Activated T-cell treated with anti-CD3 and anti-CD28 coated beads, Interleukin-2, amount 50 U/mL, for 4 hours (primary cell): Measurements from ENCODE around the gene ITPR3. TPM values are rescaled to one million over a fixed set of nuclear protein-coding genes. Genes with fewer than 3 reads are reported as not detected.

ENCODE experiments used
- ATAC-seq, 2 donors: fragments of 200-7000 bp; cut with Tn5 transposase; one replicate each; pipeline ENCODE4 v1.10.0; 2021
- DNase-seq: peaks from one replicate; pipeline ENCODE4 v3.0.0-alpha.2; 2020
- H3K27me3 Mint-ChIP-seq: one replicate; pipeline ENCODE4 v1.8.0; 2021; ENCODE audit warnings: low read depth, mixed read lengths
- H3K36me3 Mint-ChIP-seq: one replicate; pipeline ENCODE4 v1.8.0; 2022; ENCODE audit warnings: mixed read lengths; ENCODE audit not compliant: insufficient read depth
- H3K4me1 Mint-ChIP-seq: one replicate; pipeline ENCODE4 v1.8.0; 2021; ENCODE audit warnings: low read depth, mixed read lengths
- H3K4me3 Mint-ChIP-seq: one replicate; pipeline ENCODE4 v1.8.0; 2021; ENCODE audit warnings: mild to moderate bottlenecking, moderate library complexity, mixed read lengths
- H3K9me3 Mint-ChIP-seq: one replicate; pipeline ENCODE4 v1.8.0; 2021; ENCODE audit warnings: mixed read lengths
- total RNA-seq, 3 donors: library from RNA; stranded (reverse); gene quantifications; one replicate each; pipeline ENCODE4 v1.2.1, GENCODE V29; 2021

Gene ITPR3
- total RNA-seq, 3 donors from 2014 or later: 34.6 to 37.2 (median 35.5) TPM

DNA sequence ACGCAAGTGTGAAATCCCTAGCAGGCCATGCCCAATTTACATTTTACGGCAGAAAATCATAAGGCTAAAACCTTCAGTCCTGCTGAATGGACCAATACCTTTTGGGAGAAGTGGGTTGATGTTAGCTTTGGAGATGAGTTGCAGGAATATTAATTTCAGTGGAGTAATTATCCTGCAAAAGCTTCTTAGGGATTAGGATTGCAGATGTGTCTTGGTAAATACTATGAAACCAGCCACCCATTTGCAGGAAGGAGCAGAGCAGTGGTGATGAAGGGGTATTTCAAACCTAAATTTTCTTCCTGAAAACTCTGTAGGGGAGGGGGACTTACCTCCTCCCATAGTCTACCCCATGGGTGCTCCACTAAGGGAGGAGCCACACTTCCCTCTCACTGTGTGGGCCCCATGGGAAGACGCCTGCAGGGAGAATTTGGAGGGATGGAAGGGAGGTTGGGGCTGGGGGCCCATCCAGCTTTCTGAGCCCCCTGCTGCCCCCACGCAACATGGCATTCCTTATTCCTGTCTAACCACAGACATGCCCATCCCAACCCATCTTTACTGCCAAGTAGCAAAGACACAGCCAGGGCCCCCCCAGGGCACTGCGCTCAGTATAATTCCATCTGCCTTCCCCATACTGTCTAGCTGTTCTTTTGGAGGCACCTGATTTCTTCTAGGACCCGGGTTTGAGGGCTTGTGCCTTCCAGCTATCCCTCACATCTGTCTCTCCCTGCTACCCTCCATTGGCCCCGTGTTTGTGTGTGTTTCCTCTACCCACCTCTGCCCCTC, 105.0 kb downstream of the ITPR3 start:
- DNase-seq (no peak), ATAC-seq (no peak)
- H3K36me3 Mint-ChIP-seq: no peaks in the 10 kb centered on the region
- H3K4me3 Mint-ChIP-seq: no peak overlapping the region
- no peaks in the 10 kb centered on the region for H3K9me3 Mint-ChIP-seq
- peaks cover 3% of the 10 kb centered on the region for H3K27me3 Mint-ChIP-seq
- peaks cover 18% of the 10 kb centered on the region for H3K4me1 Mint-ChIP-seq

DNA sequence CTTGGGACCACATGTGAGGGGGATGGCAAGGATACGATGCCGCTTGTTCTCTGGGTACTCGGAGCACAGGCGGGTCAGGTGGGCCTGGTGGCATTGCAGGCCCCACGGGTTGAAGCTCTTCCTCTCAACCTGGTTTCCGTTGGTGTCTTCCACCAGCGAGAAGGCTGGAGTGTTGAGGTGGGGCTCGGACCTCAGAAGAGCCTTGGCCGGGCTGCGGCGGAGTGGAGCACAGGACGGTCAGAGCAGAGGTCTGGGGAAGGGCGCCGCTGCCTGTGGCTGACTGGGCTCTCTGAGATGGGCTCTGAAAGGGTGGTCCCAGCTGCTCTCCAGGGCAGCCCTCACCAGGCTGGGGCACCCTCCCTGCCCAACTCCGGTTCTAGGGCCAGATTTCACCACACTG, 105.6 kb downstream of the ITPR3 start:
- ATAC-seq: no peak

DNA sequence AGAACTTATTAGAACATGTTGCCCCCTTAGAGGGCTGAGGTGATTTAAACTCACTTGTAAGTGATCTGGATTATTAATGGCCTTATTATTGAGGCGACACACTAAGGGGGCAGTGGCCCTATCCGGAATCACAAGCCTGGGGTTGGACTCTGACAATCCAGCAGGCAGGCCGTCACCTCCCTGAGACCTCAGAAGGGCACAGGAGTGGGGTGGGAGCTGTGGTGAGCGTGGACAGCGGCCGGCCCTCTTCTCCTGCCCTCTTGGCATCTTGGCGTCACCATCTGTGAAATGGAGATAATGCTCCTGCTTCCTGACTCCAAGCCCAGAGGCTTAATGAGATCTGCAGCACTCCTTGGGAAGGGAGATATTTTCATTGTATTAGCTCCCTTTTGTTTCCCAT, 106.0 kb downstream of the ITPR3 start:
- Mint-ChIP-seq H3K36me3 (no peaks in the 10 kb centered on the region), H3K4me1 (peaks cover 18% of the 10 kb centered on the region), H3K4me3 (no peak overlapping the region), H3K9me3 (no peaks in the 10 kb centered on the region), H3K27me3 (peaks cover 5% of the 10 kb centered on the region)
- ATAC-seq (no peak), DNase-seq (no peak)

More for the DNA sequence above, 105.6 kb downstream of the ITPR3 start:
- H3K36me3 Mint-ChIP-seq: no peaks in the 10 kb centered on the region
- no peaks in the 10 kb centered on the region for H3K9me3 Mint-ChIP-seq
- peaks cover 5% of the 10 kb centered on the region for H3K27me3 Mint-ChIP-seq
- no peak overlapping the region for H3K4me3 Mint-ChIP-seq
- DNase-seq: no peak
- H3K4me1 Mint-ChIP-seq: peaks cover 18% of the 10 kb centered on the region

DNA sequence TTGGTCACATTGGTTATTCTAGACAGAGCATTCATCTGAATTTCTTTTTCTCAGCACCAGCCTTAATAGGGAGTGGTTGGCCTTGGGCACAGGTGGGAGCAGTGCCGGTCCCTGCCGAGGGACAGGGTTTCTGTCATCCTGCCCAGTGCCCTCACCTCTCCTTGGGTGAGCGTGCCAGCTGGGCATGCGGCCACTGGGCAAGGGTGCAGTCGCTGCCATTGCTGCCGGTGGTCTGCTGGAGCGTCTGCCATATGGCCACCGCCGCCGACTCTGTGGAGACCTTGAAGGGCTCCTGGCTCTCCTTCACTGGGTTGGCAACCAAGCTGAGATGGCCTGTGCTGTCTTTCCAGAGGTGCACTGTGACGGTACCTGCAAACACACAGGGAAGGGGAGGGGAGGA, 106.8 kb downstream of the ITPR3 start:
- Mint-ChIP-seq H3K4me1 (peaks cover 18% of the 10 kb centered on the region), H3K27me3 (peaks cover 5% of the 10 kb centered on the region), H3K36me3 (no peaks in the 10 kb centered on the region), H3K9me3 (no peaks in the 10 kb centered on the region), H3K4me3 (no peak overlapping the region)
- ATAC-seq (no peak), DNase-seq (no peak)

DNA sequence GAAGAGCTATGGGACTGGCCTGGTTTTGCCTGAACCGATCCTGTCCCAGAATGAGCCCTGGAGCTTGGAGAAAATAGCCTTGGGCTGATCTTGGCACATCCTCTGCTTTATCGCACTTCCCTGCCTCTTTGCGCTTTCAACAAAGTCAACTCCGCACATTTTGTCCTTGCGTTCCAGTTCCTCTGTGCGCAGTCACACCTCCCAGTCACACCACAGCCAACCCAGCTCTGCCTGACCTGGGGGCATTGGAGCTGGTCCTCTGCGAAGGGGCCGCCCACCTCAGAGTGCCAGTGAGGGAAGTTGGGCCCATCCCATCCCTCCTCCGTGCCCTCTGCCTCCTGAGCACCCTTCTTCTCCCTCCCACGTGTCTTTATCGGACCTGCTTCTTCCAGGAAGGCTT, 107.3 kb downstream of the ITPR3 start:
- Mint-ChIP-seq H3K27me3 (peaks cover 5% of the 10 kb centered on the region), H3K9me3 (no peaks in the 10 kb centered on the region), H3K36me3 (no peaks in the 10 kb centered on the region), H3K4me3 (no peak overlapping the region), H3K4me1 (peaks cover 17% of the 10 kb centered on the region)
- ATAC-seq: no peak
- no peak for DNase-seq

DNA sequence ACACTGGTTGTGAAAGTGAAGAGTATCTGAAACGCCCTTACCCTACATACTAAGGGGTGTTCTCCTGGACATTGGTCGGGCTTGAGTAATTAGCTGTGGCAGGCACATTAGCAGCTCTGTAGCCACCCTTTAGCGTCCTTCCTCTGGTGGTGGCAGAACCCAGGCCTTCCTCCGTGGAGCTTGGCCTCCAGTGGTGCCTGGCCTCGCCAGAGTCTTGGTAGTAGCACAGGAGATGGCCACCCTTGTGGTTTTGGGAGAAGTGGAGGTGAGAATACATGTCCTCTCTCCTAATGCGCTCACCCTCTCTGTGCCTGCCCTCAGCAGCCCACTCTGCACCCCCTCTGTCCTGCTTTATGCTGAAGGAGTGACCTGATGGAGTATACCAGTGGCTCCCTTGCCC, 107.9 kb downstream of the ITPR3 start:
- no peaks in the 10 kb centered on the region for H3K36me3 Mint-ChIP-seq
- no peak for DNase-seq
- H3K27me3 Mint-ChIP-seq: peaks cover 3% of the 10 kb centered on the region
- H3K4me1 Mint-ChIP-seq: peaks cover 11% of the 10 kb centered on the region
- H3K4me3 Mint-ChIP-seq: no peak overlapping the region
- no peaks in the 10 kb centered on the region for H3K9me3 Mint-ChIP-seq
- ATAC-seq: no peak

DNA sequence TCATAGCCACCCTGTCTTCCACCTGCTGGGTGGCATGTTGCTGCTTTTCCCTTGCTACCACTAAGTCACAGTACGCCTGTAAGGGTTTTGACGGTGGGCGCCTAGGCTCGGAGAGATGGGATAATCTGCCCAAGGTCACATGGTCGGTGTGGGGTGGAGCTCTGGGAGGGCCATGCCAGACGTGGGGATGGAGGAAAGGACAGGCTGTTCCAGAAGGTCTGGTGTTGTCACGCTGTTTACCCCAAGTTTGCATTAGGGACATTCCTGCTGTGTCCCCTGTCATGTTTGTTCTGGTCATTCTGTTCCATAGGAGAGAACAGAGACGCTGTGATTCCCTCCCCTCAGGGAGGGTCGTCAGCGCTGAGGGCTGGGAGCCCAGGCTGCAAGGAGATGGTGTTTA, 109.5 kb downstream of the ITPR3 start:
- no peak for DNase-seq
- Mint-ChIP-seq H3K4me3 (no peak overlapping the region), H3K36me3 (no peaks in the 10 kb centered on the region), H3K4me1 (no peaks in the 10 kb centered on the region), H3K27me3 (peaks cover 3% of the 10 kb centered on the region), H3K9me3 (no peaks in the 10 kb centered on the region)
- no peak for ATAC-seq

DNA sequence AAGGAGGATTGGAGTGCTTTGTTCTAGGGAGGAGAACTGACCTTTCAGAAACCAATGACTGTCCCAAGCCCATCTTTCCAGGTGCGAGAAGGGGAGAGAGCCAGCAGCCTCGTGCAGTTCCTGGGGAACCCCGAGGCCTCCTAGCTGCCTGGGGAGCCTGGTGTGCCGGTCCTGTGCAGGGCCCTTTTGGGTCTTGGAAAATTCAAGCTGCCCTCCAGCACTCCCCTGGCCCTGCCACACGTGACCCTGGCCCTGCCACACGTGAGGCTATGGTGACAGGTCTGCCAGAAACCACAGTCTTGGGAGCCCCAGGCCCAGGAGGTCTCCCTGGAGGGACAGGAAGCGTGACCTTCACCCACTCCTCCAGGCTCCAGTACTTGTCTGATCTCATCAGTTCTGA, 109.9 kb downstream of the ITPR3 start:
- no peaks in the 10 kb centered on the region for H3K36me3 Mint-ChIP-seq
- DNase-seq: no peak
- no peak for ATAC-seq
- H3K9me3 Mint-ChIP-seq: no peaks in the 10 kb centered on the region
- H3K27me3 Mint-ChIP-seq: peaks cover 3% of the 10 kb centered on the region
- H3K4me3 Mint-ChIP-seq: no peak overlapping the region
- H3K4me1 Mint-ChIP-seq: no peaks in the 10 kb centered on the region

DNA sequence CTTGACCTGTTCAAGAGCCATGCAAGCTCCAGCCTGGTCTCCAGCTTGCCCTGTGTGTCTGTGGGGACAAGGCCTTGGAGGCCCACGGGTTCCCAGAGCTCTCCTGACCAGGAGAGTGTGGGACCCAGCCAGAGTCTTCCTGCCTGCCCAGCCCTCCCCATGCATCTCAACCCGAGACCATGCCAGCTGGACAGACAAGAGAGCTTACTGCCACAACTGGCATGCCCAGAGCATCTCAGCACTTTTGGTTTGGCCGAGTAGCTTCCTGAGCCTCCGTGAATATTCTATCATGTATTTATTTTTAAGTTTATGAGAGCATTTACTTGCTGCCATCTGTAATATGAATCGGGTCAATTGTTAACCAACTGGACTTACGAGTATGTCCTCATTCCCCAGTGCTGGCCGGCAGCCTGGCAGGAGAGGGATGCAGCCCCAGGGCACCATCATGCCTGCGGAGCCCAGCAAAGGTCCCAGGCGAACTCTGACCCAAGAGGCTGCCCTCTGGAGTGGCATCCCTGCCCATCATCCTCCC, 110.7 kb downstream of the ITPR3 start:
- Mint-ChIP-seq H3K36me3 (no peaks in the 10 kb centered on the region), H3K9me3 (no peaks in the 10 kb centered on the region), H3K27me3 (peaks cover 3% of the 10 kb centered on the region), H3K4me1 (no peaks in the 10 kb centered on the region), H3K4me3 (no peak overlapping the region)
- DNase-seq (no peak), ATAC-seq (no peak)

DNA sequence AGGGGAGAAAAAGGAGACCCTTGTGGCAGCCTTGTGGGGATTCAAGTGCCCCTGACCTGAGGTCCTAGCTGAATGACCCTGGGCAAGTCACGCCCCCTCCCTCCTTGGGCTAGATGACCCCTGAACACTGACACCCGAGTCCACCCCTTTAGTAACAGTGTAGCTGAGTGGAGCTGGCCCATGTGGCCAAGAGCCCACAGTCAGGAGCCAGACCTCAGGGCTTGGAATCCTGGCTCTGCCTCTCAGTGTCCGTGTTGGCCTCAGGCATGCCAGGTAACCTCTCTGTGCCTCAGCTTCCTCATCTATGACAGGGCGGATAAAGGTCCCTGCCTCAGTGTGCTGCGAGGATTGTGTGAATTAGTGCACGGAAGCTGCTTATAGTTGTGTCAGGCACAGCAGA, 111.3 kb downstream of the ITPR3 start:
- Mint-ChIP-seq H3K36me3 (no peaks in the 10 kb centered on the region), H3K4me3 (no peak overlapping the region), H3K27me3 (peaks cover 3% of the 10 kb centered on the region), H3K9me3 (no peaks in the 10 kb centered on the region), H3K4me1 (no peaks in the 10 kb centered on the region)
- ATAC-seq (no peak), DNase-seq (no peak)

DNA sequence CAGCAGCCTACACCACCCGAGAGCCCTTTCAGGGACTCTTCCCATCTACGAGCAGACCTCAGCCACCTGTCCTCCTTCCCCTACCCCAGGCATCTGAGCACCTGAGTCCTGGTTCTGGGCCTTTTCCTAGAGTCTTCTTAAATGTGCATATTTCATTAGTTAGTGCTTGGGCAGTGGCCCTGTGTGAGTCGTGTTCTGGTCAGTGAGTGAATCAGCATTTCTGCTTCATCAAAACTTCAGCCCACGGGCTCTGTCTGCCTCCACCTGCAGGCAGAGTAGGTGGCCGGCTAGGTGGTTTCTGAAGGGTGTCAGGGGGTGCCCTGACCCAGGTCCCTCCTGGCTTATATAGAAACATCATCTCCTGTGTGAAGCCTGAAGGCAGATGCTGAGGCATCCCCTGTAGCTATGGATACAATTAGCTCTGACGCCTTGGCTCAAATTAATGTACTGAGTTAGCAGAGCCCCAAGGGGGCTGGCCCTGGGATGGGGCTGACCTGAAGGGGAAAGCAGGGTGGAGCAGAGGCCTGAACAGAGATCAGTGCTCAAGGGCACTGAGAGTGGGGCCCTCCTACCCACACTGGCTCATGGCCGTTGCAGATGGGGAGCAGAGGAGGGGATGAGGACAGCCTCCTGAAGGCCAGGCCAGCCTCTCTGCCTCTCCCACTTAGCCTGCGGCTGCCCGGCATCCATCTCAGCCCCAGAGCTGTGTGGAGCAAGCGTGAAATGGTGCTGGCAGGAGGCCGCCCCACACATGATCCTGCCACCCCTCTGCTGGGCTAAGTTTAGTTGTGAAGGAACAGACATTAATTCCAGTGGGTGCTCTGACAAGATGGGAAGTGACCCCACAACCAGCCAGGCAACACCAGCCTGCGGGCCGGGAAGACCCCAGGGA, 111.9 kb downstream of the ITPR3 start:
- Mint-ChIP-seq H3K4me3 (no peak overlapping the region), H3K9me3 (no peaks in the 10 kb centered on the region), H3K36me3 (no peaks in the 10 kb centered on the region), H3K27me3 (peaks cover 3% of the 10 kb centered on the region), H3K4me1 (no peaks in the 10 kb centered on the region)
- no peak for DNase-seq
- no peak for ATAC-seq

DNA sequence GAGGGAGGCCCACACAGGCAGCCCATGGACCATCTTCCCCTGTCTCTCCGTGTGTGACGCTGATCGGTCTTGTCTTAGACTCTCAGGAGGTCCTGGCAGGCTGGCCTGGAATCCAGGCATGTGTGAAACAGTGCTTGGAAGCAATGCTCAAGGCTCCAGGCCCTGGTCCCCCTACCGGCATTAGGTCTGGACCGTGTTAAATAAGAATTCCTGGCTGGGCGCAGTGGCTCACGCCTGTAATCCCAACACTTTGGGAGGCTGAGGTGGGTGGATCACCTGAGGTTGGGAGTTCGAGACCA, 112.5 kb downstream of the ITPR3 start:
- DNase-seq (no peak), ATAC-seq (no peak)
- Mint-ChIP-seq H3K27me3 (peaks cover 3% of the 10 kb centered on the region), H3K36me3 (no peaks in the 10 kb centered on the region), H3K4me1 (no peaks in the 10 kb centered on the region), H3K9me3 (no peaks in the 10 kb centered on the region), H3K4me3 (no peak overlapping the region)

DNA sequence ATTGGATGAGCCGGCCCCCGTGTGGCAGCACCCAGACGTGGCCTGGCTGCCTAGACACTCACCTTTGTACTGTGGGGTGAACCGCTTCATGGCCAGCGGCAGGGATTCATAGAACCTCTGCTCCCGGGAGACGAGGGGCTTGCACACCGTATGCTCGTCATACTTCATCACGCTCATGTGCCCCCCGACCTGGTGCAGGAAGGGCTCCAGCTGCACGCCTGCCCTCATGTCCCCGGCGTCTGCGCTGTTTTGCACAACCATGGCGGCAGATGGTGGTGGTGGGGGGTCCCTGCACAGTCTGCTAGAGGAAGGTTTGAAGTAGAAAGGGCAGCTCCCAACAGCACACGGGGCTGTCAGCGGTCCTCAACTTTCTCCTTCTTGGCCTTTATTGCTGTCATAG, 114.1 kb downstream of the ITPR3 start:
- H3K4me1 Mint-ChIP-seq: no peaks in the 10 kb centered on the region
- ATAC-seq (no peak), DNase-seq (no peak)
- H3K9me3 Mint-ChIP-seq: no peaks in the 10 kb centered on the region
- H3K4me3 Mint-ChIP-seq: no peak overlapping the region
- no peaks in the 10 kb centered on the region for H3K36me3 Mint-ChIP-seq
- H3K27me3 Mint-ChIP-seq: peaks cover 3% of the 10 kb centered on the region

DNA sequence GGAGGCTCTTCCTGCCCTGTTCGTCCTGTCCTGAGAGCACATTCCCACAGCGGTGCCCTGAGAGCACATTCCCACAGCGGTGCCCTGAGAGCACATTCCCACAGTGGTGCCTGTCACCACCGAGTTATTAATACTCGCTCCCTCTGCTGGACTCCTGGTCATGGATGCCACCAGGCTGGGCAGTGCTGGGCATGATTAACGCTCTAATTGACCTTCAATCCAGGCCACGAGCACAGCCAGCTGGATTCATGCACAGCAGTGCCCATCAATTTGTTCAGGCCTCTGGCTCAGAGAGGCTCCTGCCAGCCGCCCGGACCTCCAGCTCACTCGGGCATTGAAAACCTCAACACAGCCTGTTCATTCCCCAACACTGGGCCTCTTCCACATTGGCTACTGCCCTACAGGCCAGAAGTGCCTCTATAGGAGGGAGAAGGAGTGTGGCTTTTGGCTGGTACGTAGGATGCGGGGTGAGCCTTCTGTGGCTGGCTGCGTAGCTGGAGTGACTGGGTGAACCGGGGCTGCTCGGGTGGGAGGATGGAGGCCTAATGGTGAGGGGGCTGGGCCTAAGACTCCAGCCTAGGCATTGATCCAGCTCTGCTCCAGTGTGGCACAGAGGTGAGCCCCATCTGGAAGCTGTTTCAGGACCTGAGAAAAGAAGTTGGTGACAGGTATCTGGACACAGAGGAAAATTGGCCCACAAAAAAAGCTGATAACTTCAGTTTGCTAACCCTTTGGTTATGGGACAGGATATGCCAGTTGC, 116.3 kb downstream of the ITPR3 start:
- ATAC-seq: no peak
- H3K27me3 Mint-ChIP-seq: peaks cover 3% of the 10 kb centered on the region
- no peaks in the 10 kb centered on the region for H3K36me3 Mint-ChIP-seq
- H3K4me3 Mint-ChIP-seq: no peak overlapping the region
- no peaks in the 10 kb centered on the region for H3K4me1 Mint-ChIP-seq
- H3K9me3 Mint-ChIP-seq: no peaks in the 10 kb centered on the region
- DNase-seq: no peak
